K562 (cell line): ENCODE results near the gene MGAM2. TPM values are rescaled to one million over a fixed set of nuclear protein-coding genes. Genes with fewer than 3 reads are reported as not detected.

Experiments
- E2F6 ChIP-seq, 2 experiments: IDR thresholded peaks; 2 replicates each; pipeline ENCODE4 v1.6.1; 2011; ENCODE audit warnings: borderline replicate concordance in 1 of 2, control low read depth in 1 of 2, low read depth in 1 of 2, low read length in 1 of 2, mild to moderate bottlenecking in 1 of 2, mixed read lengths in 1 of 2, moderate library complexity in 1 of 2; ENCODE audit not compliant: insufficient read depth in 1 of 2, insufficient read length in 1 of 2, poor library complexity in 1 of 2, severe bottlenecking in 1 of 2; ENCODE audit errors: extremely low read depth in 1 of 2
- HES1 ChIP-seq: fragments of 450-650 bp; IDR thresholded peaks from 2 replicates; pipeline ENCODE4 v1.6.1; 2016; ENCODE audit warnings: low read depth, mild to moderate bottlenecking, moderate library complexity
- MAFG ChIP-seq: fragments of 450-650 bp; conservative IDR thresholded peaks from 2 replicates; pipeline ENCODE4 v1.6.1; 2016; ENCODE audit warnings: missing genetic modification characterization, missing compliant biosample characterization
- MAX ChIP-seq: sonication (generic); formaldehyde crosslinking; IDR thresholded peaks from 2 replicates; pipeline ENCODE4 v1.9.0; 2022; ENCODE audit warnings: mild to moderate bottlenecking, missing genetic modification reagents
- NRF1 ChIP-seq, 2 experiments: fragments of 450-650 bp; IDR thresholded peaks in 1 of 2; conservative IDR thresholded peaks in 1 of 2; 2 replicates each; pipeline ENCODE4 v1.6.1; 2014; ENCODE audit warnings: mild to moderate bottlenecking in 2 of 2
- THRAP3 ChIP-seq: fragments of 450-650 bp; IDR thresholded peaks from 2 replicates; pipeline ENCODE4 v1.6.1; 2016; ENCODE audit warnings: mild to moderate bottlenecking, inconsistent platforms, borderline replicate concordance
- ZNF316 ChIP-seq: fragments of 450-650 bp; IDR thresholded peaks from 2 replicates; pipeline ENCODE4 v1.6.1; 2016
- ZNF707 ChIP-seq: fragments of 250-450 bp; sonication (Bioruptor Pico); conservative IDR thresholded peaks from 2 replicates; pipeline ENCODE4 v1.8.0; 2022; ENCODE audit warnings: inconsistent platforms, mild to moderate bottlenecking, moderate library complexity
- polyA plus RNA-seq, 8 experiments: library from polyadenylated mRNA; depleted of rRNA in 4 of 8; stranded (reverse) in 5 of 8; unstranded in 3 of 8; fragments of >200 nt; fragmentation: Nextera tagmentation in 2 of 8; fragmentation: Illumina TruSeq in 1 of 8; extraction: Ambion mirVana in 2 of 8; extraction: Trizol in 1 of 8; gene quantifications; 2 replicates each; pipeline versions ENCODE4 v1.2.1 to v1.2.3, GENCODE V29; 2011 to 2014; ENCODE audit warnings: inconsistent platforms in 1 of 8, missing spikeins in 1 of 8
- total RNA-seq, 7 experiments: library from RNA; depleted of rRNA in 6 of 7; stranded (reverse); fragments of >200 nt in 6 of 7; fragmentation: Illumina TruSeq in 2 of 7; extraction: Trizol in 2 of 7; gene quantifications; 2 replicates each; pipeline versions ENCODE4 v1.2.1 to v1.2.3, GENCODE V29; 2011 to 2021; ENCODE audit warnings: low replicate concordance in 1 of 7
- TF ChIP-seq, protein P1 (sequence below): fragments of 450-650 bp; formaldehyde crosslinking; IDR thresholded peaks from 2 replicates; pipeline ENCODE4 v1.4.0; 2020; ENCODE audit warnings: mild to moderate bottlenecking, moderate library complexity
- TF ChIP-seq, protein P2 (sequence below): fragments of 450-650 bp; IDR thresholded peaks from 2 replicates; pipeline ENCODE4 v1.6.1; 2017; ENCODE audit warnings: antibody characterized with exemption, mild to moderate bottlenecking

The MGAM2 gene
- total and polyA plus RNA-seq, 9 of the 15 experiments (the other 6 are each of a cell fraction or from before 2014, with no cell fraction given), result 0.03 TPM; not detected in 8

DNA sequence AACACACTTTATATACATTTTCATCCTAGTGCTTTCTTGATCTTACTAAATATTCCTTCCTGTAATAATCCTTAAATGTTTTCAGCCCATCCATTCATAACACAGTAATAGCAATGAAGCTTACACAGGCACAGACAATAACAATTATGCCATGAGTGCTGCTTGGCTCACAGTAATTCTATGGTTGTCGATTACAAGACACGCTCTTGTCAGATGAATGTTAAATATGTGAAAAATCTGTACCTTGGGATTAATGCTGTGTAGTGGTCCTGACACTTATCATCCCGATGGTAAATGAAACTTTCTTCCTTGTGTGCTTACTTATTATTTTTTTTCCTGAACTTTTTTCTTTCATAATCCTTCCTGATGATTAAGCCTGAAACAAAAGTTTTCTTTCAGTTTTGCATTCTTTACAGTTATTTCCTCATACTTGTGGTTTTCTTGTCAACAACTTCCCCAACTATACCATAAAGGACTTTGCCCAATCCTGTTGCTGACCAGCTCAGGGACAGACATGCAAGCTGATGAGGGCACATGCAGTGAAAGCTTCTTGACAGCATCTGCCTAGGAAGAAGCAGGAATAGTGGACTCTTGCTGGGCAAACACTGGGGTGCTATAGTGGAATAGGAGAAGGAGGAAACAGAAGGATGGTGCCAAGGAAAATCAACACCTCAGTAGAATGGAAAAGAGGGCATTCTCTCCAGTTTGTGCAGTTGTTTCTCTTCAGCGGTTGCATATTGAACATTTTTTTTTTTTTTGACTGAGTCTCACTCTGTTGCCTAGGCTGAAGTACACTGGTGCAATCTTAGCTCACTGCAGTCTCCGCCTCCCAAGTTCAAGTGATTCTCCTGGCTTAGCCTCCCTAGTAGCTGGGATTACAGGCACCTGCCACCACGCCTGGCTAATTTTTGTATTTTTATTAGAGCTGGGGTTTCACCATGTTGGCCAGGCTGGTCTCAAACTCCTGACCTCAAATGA is 6.7 kb upstream of the MGAM2 start (continued):
- TF ChIP-seq E2F6 (IDR thresholded peaks at IDR 0.05; ENCODE audit: borderline replicate concordance in 1 of 2, extremely low read depth in 1 of 2, insufficient read depth in 1 of 2, insufficient read length in 1 of 2, low read depth in 1 of 2, low read length in 1 of 2, poor library complexity in 1 of 2, severe bottlenecking in 1 of 2) (no peak), ZNF707 (CRISPR knock-in tag) (no peak), MAFG (tag) (no peak), NRF1 (conservative IDR thresholded peaks at IDR 0.05 in 1 of 2, IDR thresholded peaks at IDR 0.05 in 1 of 2) (no peak), ZNF316 (no peak), THRAP3 (no peak), HES1 (no peak), MAX (CRISPR knock-in tag) (no peak)
- TF ChIP-seq, protein P1, sequence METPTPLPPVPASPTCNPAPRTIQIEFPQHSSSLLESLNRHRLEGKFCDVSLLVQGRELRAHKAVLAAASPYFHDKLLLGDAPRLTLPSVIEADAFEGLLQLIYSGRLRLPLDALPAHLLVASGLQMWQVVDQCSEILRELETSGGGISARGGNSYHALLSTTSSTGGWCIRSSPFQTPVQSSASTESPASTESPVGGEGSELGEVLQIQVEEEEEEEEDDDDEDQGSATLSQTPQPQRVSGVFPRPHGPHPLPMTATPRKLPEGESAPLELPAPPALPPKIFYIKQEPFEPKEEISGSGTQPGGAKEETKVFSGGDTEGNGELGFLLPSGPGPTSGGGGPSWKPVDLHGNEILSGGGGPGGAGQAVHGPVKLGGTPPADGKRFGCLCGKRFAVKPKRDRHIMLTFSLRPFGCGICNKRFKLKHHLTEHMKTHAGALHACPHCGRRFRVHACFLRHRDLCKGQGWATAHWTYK (CRISPR knock-in tag), result no peak
- TF ChIP-seq, protein P2, sequence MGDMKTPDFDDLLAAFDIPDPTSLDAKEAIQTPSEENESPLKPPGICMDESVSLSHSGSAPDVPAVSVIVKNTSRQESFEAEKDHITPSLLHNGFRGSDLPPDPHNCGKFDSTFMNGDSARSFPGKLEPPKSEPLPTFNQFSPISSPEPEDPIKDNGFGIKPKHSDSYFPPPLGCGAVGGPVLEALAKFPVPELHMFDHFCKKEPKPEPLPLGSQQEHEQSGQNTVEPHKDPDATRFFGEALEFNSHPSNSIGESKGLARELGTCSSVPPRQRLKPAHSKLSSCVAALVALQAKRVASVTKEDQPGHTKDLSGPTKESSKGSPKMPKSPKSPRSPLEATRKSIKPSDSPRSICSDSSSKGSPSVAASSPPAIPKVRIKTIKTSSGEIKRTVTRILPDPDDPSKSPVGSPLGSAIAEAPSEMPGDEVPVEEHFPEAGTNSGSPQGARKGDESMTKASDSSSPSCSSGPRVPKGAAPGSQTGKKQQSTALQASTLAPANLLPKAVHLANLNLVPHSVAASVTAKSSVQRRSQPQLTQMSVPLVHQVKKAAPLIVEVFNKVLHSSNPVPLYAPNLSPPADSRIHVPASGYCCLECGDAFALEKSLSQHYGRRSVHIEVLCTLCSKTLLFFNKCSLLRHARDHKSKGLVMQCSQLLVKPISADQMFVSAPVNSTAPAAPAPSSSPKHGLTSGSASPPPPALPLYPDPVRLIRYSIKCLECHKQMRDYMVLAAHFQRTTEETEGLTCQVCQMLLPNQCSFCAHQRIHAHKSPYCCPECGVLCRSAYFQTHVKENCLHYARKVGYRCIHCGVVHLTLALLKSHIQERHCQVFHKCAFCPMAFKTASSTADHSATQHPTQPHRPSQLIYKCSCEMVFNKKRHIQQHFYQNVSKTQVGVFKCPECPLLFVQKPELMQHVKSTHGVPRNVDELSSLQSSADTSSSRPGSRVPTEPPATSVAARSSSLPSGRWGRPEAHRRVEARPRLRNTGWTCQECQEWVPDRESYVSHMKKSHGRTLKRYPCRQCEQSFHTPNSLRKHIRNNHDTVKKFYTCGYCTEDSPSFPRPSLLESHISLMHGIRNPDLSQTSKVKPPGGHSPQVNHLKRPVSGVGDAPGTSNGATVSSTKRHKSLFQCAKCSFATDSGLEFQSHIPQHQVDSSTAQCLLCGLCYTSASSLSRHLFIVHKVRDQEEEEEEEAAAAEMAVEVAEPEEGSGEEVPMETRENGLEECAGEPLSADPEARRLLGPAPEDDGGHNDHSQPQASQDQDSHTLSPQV, result no peak
